ENCODE results near the gene MPV17L2. TPM values are rescaled to one million over a fixed set of nuclear protein-coding genes. Genes with fewer than 3 reads are reported as not detected.

MPV17L2 gene
- total and polyA plus RNA-seq, 4 donors = 3.6 to 28.0 (median 14.1) TPM

DNA sequence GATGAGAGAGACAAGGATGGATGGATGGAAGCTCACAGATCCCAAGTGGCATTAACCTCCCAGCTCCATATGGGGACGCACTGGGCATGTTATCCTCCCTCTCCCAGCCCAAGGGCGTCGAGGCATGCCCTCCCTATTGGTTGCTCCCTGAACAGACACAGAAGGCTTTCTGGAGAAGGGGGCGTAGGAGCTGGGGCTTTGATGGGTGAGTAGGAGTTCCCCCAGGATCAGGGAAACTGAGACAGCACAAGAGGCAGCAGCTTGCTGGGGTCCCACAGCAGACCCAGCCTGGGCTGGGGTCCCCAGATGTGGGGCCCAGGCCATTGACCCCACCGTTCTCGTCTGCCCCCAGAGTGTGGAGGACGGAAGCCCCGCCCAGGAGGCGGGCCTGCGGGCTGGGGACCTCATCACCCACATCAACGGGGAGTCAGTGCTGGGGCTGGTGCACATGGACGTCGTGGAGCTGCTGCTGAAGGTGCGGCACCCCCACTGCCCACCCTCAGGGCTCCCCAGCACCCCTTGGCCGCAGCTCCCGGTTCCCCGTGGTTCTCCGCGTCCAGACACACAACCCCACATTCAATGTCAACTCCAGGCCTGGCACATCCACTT lies 47.5 kb upstream of the MPV17L2 start (continued):
- TF ChIP-seq, protein P1, sequence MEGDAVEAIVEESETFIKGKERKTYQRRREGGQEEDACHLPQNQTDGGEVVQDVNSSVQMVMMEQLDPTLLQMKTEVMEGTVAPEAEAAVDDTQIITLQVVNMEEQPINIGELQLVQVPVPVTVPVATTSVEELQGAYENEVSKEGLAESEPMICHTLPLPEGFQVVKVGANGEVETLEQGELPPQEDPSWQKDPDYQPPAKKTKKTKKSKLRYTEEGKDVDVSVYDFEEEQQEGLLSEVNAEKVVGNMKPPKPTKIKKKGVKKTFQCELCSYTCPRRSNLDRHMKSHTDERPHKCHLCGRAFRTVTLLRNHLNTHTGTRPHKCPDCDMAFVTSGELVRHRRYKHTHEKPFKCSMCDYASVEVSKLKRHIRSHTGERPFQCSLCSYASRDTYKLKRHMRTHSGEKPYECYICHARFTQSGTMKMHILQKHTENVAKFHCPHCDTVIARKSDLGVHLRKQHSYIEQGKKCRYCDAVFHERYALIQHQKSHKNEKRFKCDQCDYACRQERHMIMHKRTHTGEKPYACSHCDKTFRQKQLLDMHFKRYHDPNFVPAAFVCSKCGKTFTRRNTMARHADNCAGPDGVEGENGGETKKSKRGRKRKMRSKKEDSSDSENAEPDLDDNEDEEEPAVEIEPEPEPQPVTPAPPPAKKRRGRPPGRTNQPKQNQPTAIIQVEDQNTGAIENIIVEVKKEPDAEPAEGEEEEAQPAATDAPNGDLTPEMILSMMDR (IDR thresholded peaks at IDR 0.05; ENCODE audit: low read depth, low read length, missing input control) = no peak
- TF ChIP-seq, protein P2, sequence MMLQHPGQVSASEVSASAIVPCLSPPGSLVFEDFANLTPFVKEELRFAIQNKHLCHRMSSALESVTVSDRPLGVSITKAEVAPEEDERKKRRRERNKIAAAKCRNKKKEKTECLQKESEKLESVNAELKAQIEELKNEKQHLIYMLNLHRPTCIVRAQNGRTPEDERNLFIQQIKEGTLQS (IDR thresholded peaks at IDR 0.05) = no peak
- TF ChIP-seq FOXA1 (IDR thresholded peaks at IDR 0.05) (no peak), RAD21 (IDR thresholded peaks at IDR 0.05) (no peak), EGR1 (IDR thresholded peaks at IDR 0.05; ENCODE audit: low read depth in 2 of 2) (no peak), HNF4A (conservative IDR thresholded peaks at IDR 0.05) (no peak), HNF4G (IDR thresholded peaks at IDR 0.05) (no peak)

DNA sequence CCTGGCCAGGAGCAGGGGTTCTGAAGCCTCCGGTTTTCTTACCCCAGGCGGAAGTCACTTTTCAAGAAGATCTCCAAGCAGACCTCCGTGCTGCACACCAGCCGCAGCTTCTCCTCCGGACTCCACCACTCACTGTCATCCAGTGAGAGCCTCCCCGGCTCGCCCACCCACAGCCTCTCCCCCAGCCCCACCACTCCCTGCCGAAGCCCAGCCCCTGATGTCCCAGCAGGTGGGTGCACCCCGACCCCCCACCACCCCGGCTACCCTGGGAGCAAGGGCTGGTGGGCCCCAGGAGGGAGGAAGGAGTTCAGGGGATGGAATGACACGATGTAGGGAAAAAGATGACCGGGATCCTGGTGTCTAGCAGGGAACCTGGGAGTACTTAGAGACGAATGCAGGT lies 45.6 kb upstream of the MPV17L2 start:
- Histone ChIP-seq H3K4me3 (ENCODE audit: low read depth in 1 of 3, low read length in 3 of 3) (no peak overlapping the region), H3K27me3 (ENCODE audit: control insufficient read depth in 4 of 4, insufficient read depth in 4 of 4, low read length in 3 of 4) (no peaks in the 10 kb centered on the region), H3K36me3 (ENCODE audit: control insufficient read depth in 4 of 4, insufficient read depth in 3 of 4, low read depth in 1 of 4, low read length in 3 of 4) (peaks cover 25 to 43% (median 32%) of the 10 kb centered on the region in 4 donors), H3K9me3 (ENCODE audit: control insufficient read depth in 4 of 4, low read length in 3 of 4) (no peaks in the 10 kb centered on the region), H3K27ac (ENCODE audit: low read depth in 1 of 2, low read length in 2 of 2) (no peak overlapping the region), H3K4me1 (ENCODE audit: control insufficient read depth in 4 of 4, insufficient read depth in 4 of 4, low read length in 3 of 4) (peaks cover 6 to 20% (median 15%) of the 10 kb centered on the region in 4 donors), H3K9ac (ENCODE audit: low read depth in 1 of 2, low read length in 2 of 2) (no peak overlapping the region)
- DNase-seq (ENCODE audit: low spot score) = no peak
- 96% methylated on average over 13 of the region's 13 CpGs for WGBS
- TF ChIP-seq, protein P3, sequence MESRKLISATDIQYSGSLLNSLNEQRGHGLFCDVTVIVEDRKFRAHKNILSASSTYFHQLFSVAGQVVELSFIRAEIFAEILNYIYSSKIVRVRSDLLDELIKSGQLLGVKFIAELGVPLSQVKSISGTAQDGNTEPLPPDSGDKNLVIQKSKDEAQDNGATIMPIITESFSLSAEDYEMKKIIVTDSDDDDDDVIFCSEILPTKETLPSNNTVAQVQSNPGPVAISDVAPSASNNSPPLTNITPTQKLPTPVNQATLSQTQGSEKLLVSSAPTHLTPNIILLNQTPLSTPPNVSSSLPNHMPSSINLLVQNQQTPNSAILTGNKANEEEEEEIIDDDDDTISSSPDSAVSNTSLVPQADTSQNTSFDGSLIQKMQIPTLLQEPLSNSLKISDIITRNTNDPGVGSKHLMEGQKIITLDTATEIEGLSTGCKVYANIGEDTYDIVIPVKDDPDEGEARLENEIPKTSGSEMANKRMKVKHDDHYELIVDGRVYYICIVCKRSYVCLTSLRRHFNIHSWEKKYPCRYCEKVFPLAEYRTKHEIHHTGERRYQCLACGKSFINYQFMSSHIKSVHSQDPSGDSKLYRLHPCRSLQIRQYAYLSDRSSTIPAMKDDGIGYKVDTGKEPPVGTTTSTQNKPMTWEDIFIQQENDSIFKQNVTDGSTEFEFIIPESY (IDR thresholded peaks at IDR 0.05) = no peak
- TF ChIP-seq JUND (IDR thresholded peaks at IDR 0.05) (no peak), TAF1 (conservative IDR thresholded peaks at IDR 0.05) (no peak), GABPA (IDR thresholded peaks at IDR 0.05 in 1 of 2, conservative IDR thresholded peaks at IDR 0.05 in 1 of 2) (no peak), EGR1 (IDR thresholded peaks at IDR 0.05; ENCODE audit: low read depth in 2 of 2) (no peak), YY1 (IDR thresholded peaks at IDR 0.05) (no peak)

DNA sequence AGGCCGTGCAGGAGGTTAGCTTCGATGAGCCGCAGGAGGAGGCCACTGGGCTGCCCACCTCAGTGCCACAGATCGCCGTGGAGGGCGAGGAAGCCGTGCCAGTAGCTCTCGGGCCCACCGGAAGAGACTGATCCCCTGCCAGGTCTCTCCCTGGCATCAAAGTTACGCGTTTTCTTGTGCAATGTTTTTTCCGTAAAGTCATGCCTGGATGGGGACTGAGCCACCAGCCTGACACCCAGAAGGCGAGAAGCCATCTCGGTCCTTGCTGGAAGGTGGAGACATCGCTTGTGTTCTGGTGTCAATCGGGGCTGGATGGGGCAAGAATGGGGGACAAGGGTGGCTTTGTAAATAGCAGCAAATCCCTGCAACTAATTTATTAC lies 43.4 kb upstream of the MPV17L2 start:
- H3K27ac ChIP-seq (ENCODE audit: low read depth in 1 of 2, low read length in 2 of 2) = no peak overlapping the region
- DNase-seq (ENCODE audit: low spot score) = no peak
- H3K4me1 ChIP-seq (ENCODE audit: control insufficient read depth in 4 of 4, insufficient read depth in 4 of 4, low read length in 3 of 4) = peaks cover 11 to 31% (median 24%) of the 10 kb centered on the region in 4 donors
- 81% methylated on average over 16 of the region's 16 CpGs for WGBS
- H3K36me3 ChIP-seq (ENCODE audit: control insufficient read depth in 4 of 4, insufficient read depth in 3 of 4, low read depth in 1 of 4, low read length in 3 of 4) = peaks cover 16 to 28% (median 21%) of the 10 kb centered on the region in 4 donors
- no peaks in the 10 kb centered on the region for H3K27me3 ChIP-seq (ENCODE audit: control insufficient read depth in 4 of 4, insufficient read depth in 4 of 4, low read length in 3 of 4)
- H3K9ac ChIP-seq (ENCODE audit: low read depth in 1 of 2, low read length in 2 of 2) = no peak overlapping the region
- no peak overlapping the region for H3K4me3 ChIP-seq (ENCODE audit: low read depth in 1 of 3, low read length in 3 of 3)
- H3K9me3 ChIP-seq (ENCODE audit: control insufficient read depth in 4 of 4, low read length in 3 of 4) = no peaks in the 10 kb centered on the region
- TF ChIP-seq GABPA (IDR thresholded peaks at IDR 0.05 in 1 of 2, conservative IDR thresholded peaks at IDR 0.05 in 1 of 2) = no peak
- no peak for TF ChIP-seq JUND (IDR thresholded peaks at IDR 0.05)
- TF ChIP-seq, protein P2 (IDR thresholded peaks at IDR 0.05) = no peak
- TF ChIP-seq, protein P4, sequence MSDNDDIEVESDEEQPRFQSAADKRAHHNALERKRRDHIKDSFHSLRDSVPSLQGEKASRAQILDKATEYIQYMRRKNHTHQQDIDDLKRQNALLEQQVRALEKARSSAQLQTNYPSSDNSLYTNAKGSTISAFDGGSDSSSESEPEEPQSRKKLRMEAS (IDR thresholded peaks at IDR 0.05) = no peak
- no peak for TF ChIP-seq HNF4A (conservative IDR thresholded peaks at IDR 0.05)
- no peak for TF ChIP-seq YY1 (IDR thresholded peaks at IDR 0.05)
- no peak for TF ChIP-seq NR2F2 (IDR thresholded peaks at IDR 0.05)
- no peak for TF ChIP-seq HNF4G (IDR thresholded peaks at IDR 0.05)
- TF ChIP-seq FOXA2 (IDR thresholded peaks at IDR 0.05) = no peak
- no peak for TF ChIP-seq FOXA1 (IDR thresholded peaks at IDR 0.05)
- no peak for TF ChIP-seq TAF1 (conservative IDR thresholded peaks at IDR 0.05)
- TF ChIP-seq, protein P3 (IDR thresholded peaks at IDR 0.05) = no peak
- TF ChIP-seq, protein P1 (IDR thresholded peaks at IDR 0.05; ENCODE audit: low read depth, low read length, missing input control) = no peak
- no peak for TF ChIP-seq RAD21 (IDR thresholded peaks at IDR 0.05)
